Activated gamma-delta T cell treated with Interleukin-2 at 50 U/mL for 16 hours (primary cell): ENCODE measurements around the gene PLEKHM2.

ENCODE experiments used
- DNase-seq: peaks from one replicate; pipeline ENCODE4 v3.0.0-alpha.2; 2020

The PLEKHM2 gene

GRCh38 chr1:15702722-15703550 is 18.8 kb downstream of the PLEKHM2 start:
- no peak for DNase-seq

GRCh38 chr1:15703562-15703961 is 19.4 kb downstream of the PLEKHM2 start:
- no peak for DNase-seq

GRCh38 chr1:15704526-15705183 is 20.5 kb downstream of the PLEKHM2 start:
- no peak for DNase-seq

- DNase-seq: no peak
These were observed 21.1 kb downstream of the PLEKHM2 start for GRCh38 chr1:15705184-15705566.

GRCh38 chr1:15706751-15707150 is 22.6 kb downstream of the PLEKHM2 start:
- DNase-seq: no peak

GRCh38 chr1:15707239-15707925 is 23.3 kb downstream of the PLEKHM2 start:
- no peak for DNase-seq

- DNase-seq: no peak
These were observed 24.5 kb downstream of the PLEKHM2 start for GRCh38 chr1:15708486-15709137.

- no peak for DNase-seq
These were observed 25.1 kb downstream of the PLEKHM2 start for GRCh38 chr1:15709226-15709625.

GRCh38 chr1:15712168-15712567 is 28.0 kb downstream of the PLEKHM2 start:
- no peak for DNase-seq

- no peak for DNase-seq
These were observed 30.5 kb downstream of the PLEKHM2 start for GRCh38 chr1:15714406-15715136.

GRCh38 chr1:15717418-15718125 is 33.5 kb downstream of the PLEKHM2 start:
- no peak for DNase-seq

GRCh38 chr1:15718199-15718601 is 34.1 kb downstream of the PLEKHM2 start:
- DNase-seq: no peak

GRCh38 chr1:15719381-15720120 is 35.4 kb downstream of the PLEKHM2 start:
- DNase-seq: no peak

GRCh38 chr1:15720861-15721260 is 36.7 kb downstream of the PLEKHM2 start:
- no peak for DNase-seq

- DNase-seq: no peak
These were observed 38.3 kb downstream of the PLEKHM2 start for GRCh38 chr1:15722411-15722810.

GRCh38 chr1:15722836-15723532 is 38.9 kb downstream of the PLEKHM2 start:
- DNase-seq: no peak

- no peak for DNase-seq
These were observed 39.6 kb downstream of the PLEKHM2 start for GRCh38 chr1:15723631-15724246.

GRCh38 chr1:15724949-15725880 is 41.1 kb downstream of the PLEKHM2 start:
- no peak for DNase-seq

GRCh38 chr1:15726508-15726907 is 42.4 kb downstream of the PLEKHM2 start:
- no peak for DNase-seq
